Mesenchymal stem cell (in vitro differentiated cells and primary cell): Measurements from ENCODE around the gene FHIT.
A peak's percentile ranks its signal among the peaks of the same experiment; 100 is the strongest.

Source experiments
- DNase-seq: peaks from one replicate; pipeline ENCODE4 v3.0.0-alpha.2; 2013
- H2AFZ ChIP-seq: one replicate; pipeline ENCODE4 v1.6.1; 2013; ENCODE audit warnings: low read depth, mild to moderate bottlenecking, control low read depth, inconsistent platforms, low read length, moderate library complexity
- H2AK5ac ChIP-seq: 2 replicates; pipeline ENCODE4 v1.6.1; 2013; ENCODE audit warnings: low read length, moderate library complexity, mild to moderate bottlenecking, inconsistent platforms; ENCODE audit not compliant: severe bottlenecking
- H2BK120ac ChIP-seq: one replicate; pipeline ENCODE4 v1.6.1; 2013; ENCODE audit warnings: low read depth, mild to moderate bottlenecking, inconsistent platforms, low read length, moderate library complexity
- H2BK12ac ChIP-seq, 2 experiments: one replicate each; pipeline ENCODE4 v1.6.1; 2013; ENCODE audit warnings: inconsistent platforms in 2 of 2, low read length in 2 of 2, mild to moderate bottlenecking in 2 of 2, moderate library complexity in 2 of 2, control low read depth in 1 of 2
- H2BK15ac ChIP-seq: one replicate; pipeline ENCODE4 v1.6.1; 2013; ENCODE audit warnings: mild to moderate bottlenecking, low read depth, inconsistent platforms; ENCODE audit not compliant: poor library complexity, severe bottlenecking
- H2BK5ac ChIP-seq: 2 replicates; pipeline ENCODE4 v1.6.1; 2013; ENCODE audit warnings: low read depth, mild to moderate bottlenecking, low read length, control low read depth, inconsistent platforms; ENCODE audit not compliant: poor library complexity, severe bottlenecking
- H3K14ac ChIP-seq, 2 experiments: one replicate each; pipeline ENCODE4 v1.6.1; 2013; ENCODE audit warnings: inconsistent platforms in 2 of 2, low read length in 2 of 2, control low read depth in 1 of 2, mild to moderate bottlenecking in 1 of 2, moderate library complexity in 1 of 2
- H3K18ac ChIP-seq, 2 experiments: one replicate each; pipeline ENCODE4 v1.6.1; 2013; ENCODE audit warnings: inconsistent platforms in 2 of 2, low read length in 2 of 2, control low read depth in 1 of 2, low read depth in 1 of 2, mild to moderate bottlenecking in 1 of 2
- H3K23ac ChIP-seq, 2 experiments: one replicate each; pipeline ENCODE4 v1.6.1; 2013; ENCODE audit warnings: inconsistent platforms in 2 of 2, low read length in 2 of 2, mild to moderate bottlenecking in 2 of 2, moderate library complexity in 2 of 2, control low read depth in 1 of 2
- H3K27ac ChIP-seq: 2 replicates; pipeline ENCODE4 v1.5.1; 2013; ENCODE audit warnings: mild to moderate bottlenecking, moderate library complexity, low read length, control low read depth, inconsistent platforms; ENCODE audit not compliant: poor library complexity, severe bottlenecking
- H3K27me3 ChIP-seq, 2 experiments: 2 replicates each; pipeline versions ENCODE4 v1.6.1 to v1.7.0; 2013; ENCODE audit warnings: low read length in 2 of 2, mild to moderate bottlenecking in 2 of 2, moderate library complexity in 2 of 2, control low read depth in 1 of 2, inconsistent platforms in 1 of 2; ENCODE audit not compliant: control insufficient read depth in 1 of 2, insufficient read depth in 1 of 2
- H3K36me3 ChIP-seq, 2 experiments: 2 replicates each; pipeline versions ENCODE4 v1.6.1 to v1.7.0; 2013; ENCODE audit warnings: low read length in 2 of 2, control low read depth in 1 of 2, inconsistent platforms in 1 of 2, low read depth in 1 of 2, mild to moderate bottlenecking in 1 of 2; ENCODE audit not compliant: insufficient read depth in 2 of 2, control insufficient read depth in 1 of 2
- H3K4ac ChIP-seq, 2 experiments: one replicate each; pipeline ENCODE4 v1.6.1; 2013; ENCODE audit warnings: inconsistent platforms in 2 of 2, low read length in 2 of 2, mild to moderate bottlenecking in 2 of 2, moderate library complexity in 2 of 2, control low read depth in 1 of 2, low read depth in 1 of 2
- H3K4me1 ChIP-seq: 2 replicates; pipeline ENCODE4 v1.6.1; 2013; ENCODE audit warnings: low read depth, low read length, control low read depth; ENCODE audit not compliant: control insufficient read depth, insufficient read depth
- H3K4me2 ChIP-seq: 2 replicates; pipeline ENCODE4 v1.6.1; 2013; ENCODE audit warnings: low read length, mild to moderate bottlenecking, inconsistent platforms; ENCODE audit not compliant: poor library complexity, severe bottlenecking
- H3K4me3 ChIP-seq, 2 experiments: 2 replicates each; pipeline versions ENCODE4 v1.5.1 to v1.7.0; 2013; ENCODE audit warnings: low read length in 2 of 2, mild to moderate bottlenecking in 2 of 2, control low read depth in 1 of 2, low read depth in 1 of 2; ENCODE audit not compliant: insufficient read depth in 1 of 2
- H3K79me1 ChIP-seq: replicated peaks from 2 replicates; pipeline ENCODE4 v1.6.1; 2013; ENCODE audit warnings: mild to moderate bottlenecking, control low read depth, low read length, inconsistent platforms; ENCODE audit not compliant: poor library complexity, severe bottlenecking
- H3K9ac ChIP-seq: 2 replicates; pipeline ENCODE4 v1.7.0; 2013; ENCODE audit warnings: mild to moderate bottlenecking, low read length, moderate library complexity
- H3K9me3 ChIP-seq: 2 replicates; pipeline ENCODE4 v1.7.0; 2013; ENCODE audit warnings: mild to moderate bottlenecking, low read length; ENCODE audit not compliant: control insufficient read depth
- H4K8ac ChIP-seq: one replicate; pipeline ENCODE4 v1.6.1; 2013; ENCODE audit warnings: inconsistent platforms, mild to moderate bottlenecking, low read length, moderate library complexity
- H4K91ac ChIP-seq: one replicate; pipeline ENCODE4 v1.6.1; 2013; ENCODE audit warnings: mild to moderate bottlenecking, low read length, inconsistent platforms
- WGBS: methylation state at CpG from one replicate; pipeline ENCODE4 v1.1.7; 2013; ENCODE audit warnings: mixed read lengths; 5-methylcytosine and 5-hydroxymethylcytosine counted together

FHIT gene

DNA sequence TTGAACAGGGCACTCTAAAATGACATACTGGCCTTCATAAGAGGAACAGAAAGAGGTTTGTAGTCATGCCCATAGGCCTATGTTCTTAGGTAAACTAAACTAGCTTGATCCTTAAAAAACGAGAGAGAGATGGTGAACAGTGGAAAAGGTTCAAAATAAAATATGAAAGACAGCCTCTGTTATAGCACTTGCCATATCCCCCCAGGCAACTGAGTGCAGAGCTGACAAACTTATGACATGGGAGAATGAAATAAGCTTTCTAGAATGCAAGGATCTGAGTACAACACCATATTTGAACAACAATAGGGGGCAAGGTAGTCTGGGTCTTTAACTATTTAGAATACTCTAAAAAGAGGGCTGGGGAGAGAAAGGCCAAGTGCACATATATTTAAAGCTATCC, 1500.9 kb downstream of the FHIT start:
- WGBS: no CpG with 5 or more reads among the region's 1 CpG
- H3K27me3 ChIP-seq: no peaks in the 10 kb centered on the region
- H3K9ac ChIP-seq: no peak overlapping the region
- H3K36me3 ChIP-seq: no peaks in the 10 kb centered on the region
- H3K79me1 ChIP-seq: no peaks in the 10 kb centered on the region
- no peak overlapping the region for H2AK5ac ChIP-seq
- no peak overlapping the region for H3K27ac ChIP-seq
- no peak overlapping the region for H2BK12ac ChIP-seq
- H2BK15ac ChIP-seq: no peak overlapping the region
- no peak overlapping the region for H2BK120ac ChIP-seq
- H2BK5ac ChIP-seq: no peak overlapping the region
- no peak overlapping the region for H3K4ac ChIP-seq
- H4K8ac ChIP-seq: no peak overlapping the region
- no peak overlapping the region for H3K18ac ChIP-seq
- H3K9me3 ChIP-seq: no peaks in the 10 kb centered on the region
- no peak overlapping the region for H3K4me3 ChIP-seq
- no peaks in the 10 kb centered on the region for H3K4me1 ChIP-seq
- no peak overlapping the region for H3K4me2 ChIP-seq
- no peak overlapping the region for H4K91ac ChIP-seq
- no peak overlapping the region for H2AFZ ChIP-seq
- DNase-seq: no peak
- no peak overlapping the region for H3K14ac ChIP-seq
- no peak overlapping the region for H3K23ac ChIP-seq

DNA sequence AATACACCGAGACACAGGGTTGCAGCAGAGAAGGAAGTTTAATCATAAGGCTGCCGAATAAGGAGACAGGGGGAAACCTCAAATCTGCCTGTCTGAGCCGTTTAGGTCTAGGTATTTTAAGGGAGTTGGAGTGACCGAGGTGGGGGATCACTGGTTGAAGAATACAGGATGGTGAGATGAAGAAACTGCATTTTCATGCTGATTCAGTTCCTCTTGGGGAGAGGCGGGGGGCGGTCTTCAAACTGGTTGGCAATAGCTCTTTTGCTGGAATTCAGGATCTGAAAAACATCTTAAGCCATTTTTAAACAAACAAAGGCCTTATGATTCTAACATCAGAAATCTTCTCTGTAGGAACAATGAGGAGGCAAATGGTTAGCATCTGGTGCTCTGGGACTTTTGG, 1502.0 kb downstream of the FHIT start:
- H3K36me3 ChIP-seq: no peaks in the 10 kb centered on the region
- no peak overlapping the region for H2BK120ac ChIP-seq
- no peak overlapping the region for H3K23ac ChIP-seq
- no peak overlapping the region for H3K9ac ChIP-seq
- no peaks in the 10 kb centered on the region for H3K27me3 ChIP-seq
- H4K8ac ChIP-seq: no peak overlapping the region
- H2AFZ ChIP-seq: no peak overlapping the region
- no peak overlapping the region for H3K18ac ChIP-seq
- 79% methylated on average over 4 of the region's 6 CpGs for WGBS
- H4K91ac ChIP-seq: no peak overlapping the region
- H3K4me1 ChIP-seq: no peaks in the 10 kb centered on the region
- no peaks in the 10 kb centered on the region for H3K79me1 ChIP-seq
- H2BK5ac ChIP-seq: no peak overlapping the region
- no peak overlapping the region for H3K4me2 ChIP-seq
- no peak overlapping the region for H2AK5ac ChIP-seq
- H2BK12ac ChIP-seq: no peak overlapping the region
- no peak overlapping the region for H3K4ac ChIP-seq
- H3K27ac ChIP-seq: no peak overlapping the region
- no peak overlapping the region for H3K14ac ChIP-seq
- no peak overlapping the region for H3K4me3 ChIP-seq
- peak; percentile 51 for DNase-seq
- no peaks in the 10 kb centered on the region for H3K9me3 ChIP-seq
- H2BK15ac ChIP-seq: no peak overlapping the region

DNA sequence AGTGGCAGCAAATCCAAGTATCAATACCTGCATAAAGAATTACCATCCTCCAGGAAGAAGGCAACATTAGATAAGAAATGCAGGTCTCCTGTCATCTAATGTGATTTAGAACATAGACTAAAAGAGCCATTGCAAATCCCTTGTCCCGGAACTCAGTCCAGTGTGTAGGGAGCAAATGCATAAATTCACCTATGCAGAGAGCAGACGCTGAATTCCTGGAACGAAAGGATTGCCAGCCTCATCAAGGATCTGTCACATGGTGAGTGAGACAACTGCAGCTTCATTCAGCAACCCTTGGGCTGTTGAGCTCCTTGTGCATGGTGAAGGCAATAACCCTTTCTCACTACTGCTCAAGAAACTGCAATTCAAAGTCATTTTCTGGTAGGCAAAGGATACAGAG, 1504.7 kb downstream of the FHIT start:
- no peak overlapping the region for H3K18ac ChIP-seq
- H2BK5ac ChIP-seq: no peak overlapping the region
- no peak overlapping the region for H3K4ac ChIP-seq
- DNase-seq: no peak
- no peak overlapping the region for H3K9ac ChIP-seq
- H2BK120ac ChIP-seq: no peak overlapping the region
- H3K9me3 ChIP-seq: no peaks in the 10 kb centered on the region
- no peaks in the 10 kb centered on the region for H3K36me3 ChIP-seq
- H3K27ac ChIP-seq: no peak overlapping the region
- H3K4me3 ChIP-seq: no peak overlapping the region
- no peaks in the 10 kb centered on the region for H3K27me3 ChIP-seq
- H3K79me1 ChIP-seq: no peaks in the 10 kb centered on the region
- no peak overlapping the region for H2BK12ac ChIP-seq
- H3K4me2 ChIP-seq: no peak overlapping the region
- no peaks in the 10 kb centered on the region for H3K4me1 ChIP-seq
- H3K14ac ChIP-seq: no peak overlapping the region
- no peak overlapping the region for H2AK5ac ChIP-seq
- no peak overlapping the region for H2BK15ac ChIP-seq
- H4K8ac ChIP-seq: no peak overlapping the region
- no peak overlapping the region for H3K23ac ChIP-seq
- H2AFZ ChIP-seq: no peak overlapping the region
- H4K91ac ChIP-seq: no peak overlapping the region
- WGBS: 96% methylated on average over 3 of the region's 3 CpGs

DNA sequence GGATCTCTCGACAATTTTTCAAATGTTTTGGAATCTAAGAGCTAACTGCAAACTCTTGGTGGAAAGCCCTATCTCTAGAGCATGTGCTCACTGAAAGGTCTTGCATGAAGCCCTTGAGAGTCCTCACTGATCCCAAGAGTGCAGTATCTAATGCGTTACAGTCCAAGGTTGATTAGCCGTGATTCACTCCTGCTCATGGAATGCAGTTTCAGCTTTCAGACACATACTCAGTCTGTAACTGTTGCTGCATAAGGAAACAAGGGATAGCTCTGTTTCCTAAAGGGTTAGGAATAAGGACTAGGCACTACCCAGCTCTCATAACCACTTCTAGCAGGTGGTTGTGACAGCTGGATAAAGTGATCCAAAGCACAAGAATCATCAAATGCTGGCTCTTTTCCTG, 1514.0 kb downstream of the FHIT start:
- no peak overlapping the region for H3K27ac ChIP-seq
- peaks cover 0 to 4% of the 10 kb centered on the region in 2 experiments for H3K27me3 ChIP-seq
- no peaks in the 10 kb centered on the region for H3K36me3 ChIP-seq
- H3K18ac ChIP-seq: no peak overlapping the region
- no peak overlapping the region for H3K9ac ChIP-seq
- H3K4me3 ChIP-seq: no peak overlapping the region
- no peak overlapping the region for H3K4ac ChIP-seq
- H2AK5ac ChIP-seq: no peak overlapping the region
- H3K79me1 ChIP-seq: no peaks in the 10 kb centered on the region
- no peak overlapping the region for H2BK12ac ChIP-seq
- no peaks in the 10 kb centered on the region for H3K4me1 ChIP-seq
- no peak overlapping the region for H2BK120ac ChIP-seq
- H3K14ac ChIP-seq: no peak overlapping the region
- no peak overlapping the region for H4K8ac ChIP-seq
- no peak overlapping the region for H3K23ac ChIP-seq
- H2BK15ac ChIP-seq: no peak overlapping the region
- H2AFZ ChIP-seq: no peak overlapping the region
- H3K9me3 ChIP-seq: no peaks in the 10 kb centered on the region
- no peak overlapping the region for H2BK5ac ChIP-seq
- WGBS: 82% methylated on average over 3 of the region's 3 CpGs
- no peak overlapping the region for H4K91ac ChIP-seq
- H3K4me2 ChIP-seq: no peak overlapping the region
- DNase-seq: no peak
